ENCODE results near the gene INPP4A.
"Not testable (repeated sequence)": the region's sequence is repeated elsewhere in the genome, so short reads cannot be mapped to it uniquely, and the experiment has no call there.

The INPP4A gene

GRCh38 chr2:98594665-98595064, 150.0 kb downstream of the INPP4A start:
- H3K27me3 ChIP-seq (ENCODE audit: control insufficient read depth, insufficient read depth, low read length); H3K9me3 ChIP-seq (ENCODE audit: control insufficient read depth, low read depth, low read length); H3K9ac ChIP-seq (ENCODE audit: low read length); H3K27ac ChIP-seq (ENCODE audit: low read length); H3K4me3 ChIP-seq (ENCODE audit: low read length); H3K4me1 ChIP-seq (ENCODE audit: control insufficient read depth, low read depth, low read length): not testable (repeated sequence)
- peaks cover 13% of the 10 kb centered on the region for H3K36me3 ChIP-seq (ENCODE audit: control insufficient read depth, low read depth, low read length)

GRCh38 chr2:98598781-98599428, 154.2 kb downstream of the INPP4A start:
- Histone ChIP-seq H3K36me3 (ENCODE audit: control insufficient read depth, low read depth, low read length) (peaks cover 28% of the 10 kb centered on the region), H3K4me1 (ENCODE audit: control insufficient read depth, low read depth, low read length) (no peaks in the 10 kb centered on the region), H3K4me3 (ENCODE audit: low read length) (no peak overlapping the region), H3K27ac (ENCODE audit: low read length) (no peak overlapping the region), H3K9me3 (ENCODE audit: control insufficient read depth, low read depth, low read length) (peaks cover 3% of the 10 kb centered on the region), H3K9ac (ENCODE audit: low read length) (no peak overlapping the region), H3K27me3 (ENCODE audit: control insufficient read depth, insufficient read depth, low read length) (no peaks in the 10 kb centered on the region)

- Histone ChIP-seq H3K27ac (ENCODE audit: low read length) (no peak overlapping the region), H3K4me3 (ENCODE audit: low read length) (no peak overlapping the region), H3K9me3 (ENCODE audit: control insufficient read depth, low read depth, low read length) (no peaks in the 10 kb centered on the region), H3K36me3 (ENCODE audit: control insufficient read depth, low read depth, low read length) (peaks cover 28% of the 10 kb centered on the region), H3K27me3 (ENCODE audit: control insufficient read depth, insufficient read depth, low read length) (no peaks in the 10 kb centered on the region), H3K9ac (ENCODE audit: low read length) (no peak overlapping the region), H3K4me1 (ENCODE audit: control insufficient read depth, low read depth, low read length) (no peaks in the 10 kb centered on the region)
Measured at GRCh38 chr2:98601532-98602132, 157.0 kb downstream of the INPP4A start.

GRCh38 chr2:98604547-98604946, 159.9 kb downstream of the INPP4A start:
- no peak overlapping the region for H3K27ac ChIP-seq (ENCODE audit: low read length)
- H3K36me3 ChIP-seq (ENCODE audit: control insufficient read depth, low read depth, low read length): peaks cover 16% of the 10 kb centered on the region
- H3K4me1 ChIP-seq (ENCODE audit: control insufficient read depth, low read depth, low read length): peaks cover 4% of the 10 kb centered on the region
- no peak overlapping the region for H3K9ac ChIP-seq (ENCODE audit: low read length)
- no peaks in the 10 kb centered on the region for H3K27me3 ChIP-seq (ENCODE audit: control insufficient read depth, insufficient read depth, low read length)
- no peaks in the 10 kb centered on the region for H3K9me3 ChIP-seq (ENCODE audit: control insufficient read depth, low read depth, low read length)
- no peak overlapping the region for H3K4me3 ChIP-seq (ENCODE audit: low read length)

GRCh38 chr2:98605076-98605475, 160.4 kb downstream of the INPP4A start:
- Histone ChIP-seq H3K27ac (ENCODE audit: low read length) (no peak overlapping the region), H3K9me3 (ENCODE audit: control insufficient read depth, low read depth, low read length) (no peaks in the 10 kb centered on the region), H3K9ac (ENCODE audit: low read length) (no peak overlapping the region), H3K36me3 (ENCODE audit: control insufficient read depth, low read depth, low read length) (peaks cover 14% of the 10 kb centered on the region), H3K4me3 (ENCODE audit: low read length) (no peak overlapping the region), H3K27me3 (ENCODE audit: control insufficient read depth, insufficient read depth, low read length) (no peaks in the 10 kb centered on the region), H3K4me1 (ENCODE audit: control insufficient read depth, low read depth, low read length) (peaks cover 9% of the 10 kb centered on the region)

GRCh38 chr2:98606431-98606830, 161.8 kb downstream of the INPP4A start:
- Histone ChIP-seq H3K4me3 (ENCODE audit: low read length) (no peak overlapping the region), H3K36me3 (ENCODE audit: control insufficient read depth, low read depth, low read length) (peaks cover 19% of the 10 kb centered on the region), H3K27me3 (ENCODE audit: control insufficient read depth, insufficient read depth, low read length) (no peaks in the 10 kb centered on the region), H3K4me1 (ENCODE audit: control insufficient read depth, low read depth, low read length) (peaks cover 11% of the 10 kb centered on the region), H3K9me3 (ENCODE audit: control insufficient read depth, low read depth, low read length) (no peaks in the 10 kb centered on the region), H3K9ac (ENCODE audit: low read length) (no peak overlapping the region), H3K27ac (ENCODE audit: low read length) (no peak overlapping the region)

GRCh38 chr2:98607104-98607503, 162.4 kb downstream of the INPP4A start:
- peak overlapping the region; percentile 91 for H3K9ac ChIP-seq (ENCODE audit: low read length)
- H3K27ac ChIP-seq (ENCODE audit: low read length): no peak overlapping the region
- no peaks in the 10 kb centered on the region for H3K9me3 ChIP-seq (ENCODE audit: control insufficient read depth, low read depth, low read length)
- peaks cover 21% of the 10 kb centered on the region for H3K36me3 ChIP-seq (ENCODE audit: control insufficient read depth, low read depth, low read length)
- H3K27me3 ChIP-seq (ENCODE audit: control insufficient read depth, insufficient read depth, low read length): no peaks in the 10 kb centered on the region
- H3K4me3 ChIP-seq (ENCODE audit: low read length): peak overlapping the region; percentile 95
- H3K4me1 ChIP-seq (ENCODE audit: control insufficient read depth, low read depth, low read length): peaks cover 11% of the 10 kb centered on the region

GRCh38 chr2:98607741-98608115, 163.1 kb downstream of the INPP4A start:
- peaks cover 24% of the 10 kb centered on the region for H3K36me3 ChIP-seq (ENCODE audit: control insufficient read depth, low read depth, low read length)
- peaks cover 11% of the 10 kb centered on the region for H3K4me1 ChIP-seq (ENCODE audit: control insufficient read depth, low read depth, low read length)
- peak overlapping the region; percentile 95 for H3K4me3 ChIP-seq (ENCODE audit: low read length)
- peak overlapping the region; percentile 21 for H3K27ac ChIP-seq (ENCODE audit: low read length)
- no peaks in the 10 kb centered on the region for H3K27me3 ChIP-seq (ENCODE audit: control insufficient read depth, insufficient read depth, low read length)
- H3K9ac ChIP-seq (ENCODE audit: low read length): peak overlapping the region; percentile 91
- H3K9me3 ChIP-seq (ENCODE audit: control insufficient read depth, low read depth, low read length): no peaks in the 10 kb centered on the region

GRCh38 chr2:98608116-98608961, 163.7 kb downstream of the INPP4A start, which contains the start of the genes COA5 and UNC50:
TSS of gene COA5 (minus strand) at chr2:98608512. CDS start at chr2:98608405, 107 bp downstream.
TSS of gene UNC50 (plus strand) at chr2:98608589. CDS start at chr2:98609760, 1,171 bp downstream.
- peak within 1 kb of the TSS; percentile 95 for H3K4me3 ChIP-seq (ENCODE audit: low read length)
- H3K36me3 ChIP-seq (ENCODE audit: control insufficient read depth, low read depth, low read length): peaks cover 30% of the 10 kb centered on the region
- H3K27ac ChIP-seq (ENCODE audit: low read length): peak within 1 kb of the TSS; percentile 60
- no peaks in the 10 kb centered on the region for H3K9me3 ChIP-seq (ENCODE audit: control insufficient read depth, low read depth, low read length)
- H3K27me3 ChIP-seq (ENCODE audit: control insufficient read depth, insufficient read depth, low read length): no peaks in the 10 kb centered on the region
- H3K9ac ChIP-seq (ENCODE audit: low read length): peak within 1 kb of the TSS; percentile 91
- peaks cover 11% of the 10 kb centered on the region for H3K4me1 ChIP-seq (ENCODE audit: control insufficient read depth, low read depth, low read length)

- H3K9ac ChIP-seq (ENCODE audit: low read length): peak overlapping the region; percentile 91
- peak overlapping the region; percentile 60 for H3K27ac ChIP-seq (ENCODE audit: low read length)
- H3K4me1 ChIP-seq (ENCODE audit: control insufficient read depth, low read depth, low read length): peaks cover 11% of the 10 kb centered on the region
- H3K4me3 ChIP-seq (ENCODE audit: low read length): peak overlapping the region; percentile 95
- H3K36me3 ChIP-seq (ENCODE audit: control insufficient read depth, low read depth, low read length): peaks cover 34% of the 10 kb centered on the region
- no peaks in the 10 kb centered on the region for H3K27me3 ChIP-seq (ENCODE audit: control insufficient read depth, insufficient read depth, low read length)
- no peaks in the 10 kb centered on the region for H3K9me3 ChIP-seq (ENCODE audit: control insufficient read depth, low read depth, low read length)
Measured at GRCh38 chr2:98608962-98609604, 164.4 kb downstream of the INPP4A start.

GRCh38 chr2:98614024-98614739, 169.5 kb downstream of the INPP4A start:
- peaks cover 69% of the 10 kb centered on the region for H3K36me3 ChIP-seq (ENCODE audit: control insufficient read depth, low read depth, low read length)
- no peaks in the 10 kb centered on the region for H3K9me3 ChIP-seq (ENCODE audit: control insufficient read depth, low read depth, low read length)
- no peak overlapping the region for H3K27ac ChIP-seq (ENCODE audit: low read length)
- H3K9ac ChIP-seq (ENCODE audit: low read length): no peak overlapping the region
- H3K4me1 ChIP-seq (ENCODE audit: control insufficient read depth, low read depth, low read length): peaks cover 11% of the 10 kb centered on the region
- no peak overlapping the region for H3K4me3 ChIP-seq (ENCODE audit: low read length)
- no peaks in the 10 kb centered on the region for H3K27me3 ChIP-seq (ENCODE audit: control insufficient read depth, insufficient read depth, low read length)

All from iPS-18a (cell line).